Bronchial epithelial cell (primary cell): ENCODE measurements around the gene DENND1B. TPM values are rescaled to one million over a fixed set of nuclear protein-coding genes. Genes with fewer than 3 reads are reported as not detected.
A peak's percentile ranks its signal among the peaks of the same experiment; 100 is the strongest.

Source experiments
- DNase-seq: peaks from one replicate; pipeline ENCODE4 v3.0.0-alpha.2; 2010; ENCODE audit warnings: low read depth
- FAIRE-seq: peaks from 2 replicates; lab custom pipeline; 2011; peaks lifted over from hg19 to GRCh38; lab: Jason Lieb, UNC
- H3K27me3 ChIP-seq: 2 replicates; pipeline ENCODE4 v1.5.1; 2011; ENCODE audit warnings: low read length; ENCODE audit not compliant: control insufficient read depth, insufficient read depth
- H3K36me3 ChIP-seq: 2 replicates; pipeline ENCODE4 v1.5.1; 2011; ENCODE audit warnings: low read length; ENCODE audit not compliant: control insufficient read depth, insufficient read depth
- H3K4me3 ChIP-seq: 2 replicates; pipeline ENCODE4 v1.5.1; 2011; ENCODE audit warnings: mild to moderate bottlenecking, low read depth, low read length, control low read depth
- total RNA-seq: library from RNA; depleted of rRNA; stranded (reverse); fragments of >200 nt; gene quantifications from 2 replicates; pipeline ENCODE4 v1.2.1, GENCODE V29; 2014
- TF ChIP-seq, protein P1 (sequence below): IDR thresholded peaks from 2 replicates; pipeline ENCODE4 v1.5.1; 2011; ENCODE audit warnings: mild to moderate bottlenecking, moderate library complexity, low read length, control low read depth, inconsistent platforms; ENCODE audit not compliant: insufficient read depth, severe bottlenecking

The DENND1B gene
- total RNA-seq, 1 donor from 2014 or later, result 15.5 TPM

DNA sequence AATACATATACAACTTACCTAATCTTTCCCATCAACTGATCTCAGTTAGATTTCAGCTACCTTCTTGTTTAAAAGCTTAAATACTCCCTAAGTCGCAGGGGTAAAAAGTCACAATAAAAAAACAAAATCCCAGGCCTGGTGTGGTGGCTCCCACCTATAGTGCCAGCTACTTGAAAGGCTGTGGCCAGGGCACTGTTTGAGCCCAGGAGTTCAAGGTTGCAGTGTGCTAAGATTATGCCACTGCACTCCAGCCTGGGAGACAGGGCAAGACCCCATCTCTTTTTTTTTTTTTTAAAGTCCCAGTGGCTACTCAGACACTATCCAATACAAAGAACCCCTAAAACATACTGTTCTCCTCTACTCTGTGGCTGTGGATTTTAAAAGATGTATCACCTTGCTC lies 228.3 kb downstream of the DENND1B start:
- TF ChIP-seq, protein P1, sequence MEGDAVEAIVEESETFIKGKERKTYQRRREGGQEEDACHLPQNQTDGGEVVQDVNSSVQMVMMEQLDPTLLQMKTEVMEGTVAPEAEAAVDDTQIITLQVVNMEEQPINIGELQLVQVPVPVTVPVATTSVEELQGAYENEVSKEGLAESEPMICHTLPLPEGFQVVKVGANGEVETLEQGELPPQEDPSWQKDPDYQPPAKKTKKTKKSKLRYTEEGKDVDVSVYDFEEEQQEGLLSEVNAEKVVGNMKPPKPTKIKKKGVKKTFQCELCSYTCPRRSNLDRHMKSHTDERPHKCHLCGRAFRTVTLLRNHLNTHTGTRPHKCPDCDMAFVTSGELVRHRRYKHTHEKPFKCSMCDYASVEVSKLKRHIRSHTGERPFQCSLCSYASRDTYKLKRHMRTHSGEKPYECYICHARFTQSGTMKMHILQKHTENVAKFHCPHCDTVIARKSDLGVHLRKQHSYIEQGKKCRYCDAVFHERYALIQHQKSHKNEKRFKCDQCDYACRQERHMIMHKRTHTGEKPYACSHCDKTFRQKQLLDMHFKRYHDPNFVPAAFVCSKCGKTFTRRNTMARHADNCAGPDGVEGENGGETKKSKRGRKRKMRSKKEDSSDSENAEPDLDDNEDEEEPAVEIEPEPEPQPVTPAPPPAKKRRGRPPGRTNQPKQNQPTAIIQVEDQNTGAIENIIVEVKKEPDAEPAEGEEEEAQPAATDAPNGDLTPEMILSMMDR, result no peak
- FAIRE-seq (no peak), DNase-seq (no peak)
- no peak overlapping the region for H3K4me3 ChIP-seq
- no peaks in the 10 kb centered on the region for H3K27me3 ChIP-seq
- no peaks in the 10 kb centered on the region for H3K36me3 ChIP-seq

DNA sequence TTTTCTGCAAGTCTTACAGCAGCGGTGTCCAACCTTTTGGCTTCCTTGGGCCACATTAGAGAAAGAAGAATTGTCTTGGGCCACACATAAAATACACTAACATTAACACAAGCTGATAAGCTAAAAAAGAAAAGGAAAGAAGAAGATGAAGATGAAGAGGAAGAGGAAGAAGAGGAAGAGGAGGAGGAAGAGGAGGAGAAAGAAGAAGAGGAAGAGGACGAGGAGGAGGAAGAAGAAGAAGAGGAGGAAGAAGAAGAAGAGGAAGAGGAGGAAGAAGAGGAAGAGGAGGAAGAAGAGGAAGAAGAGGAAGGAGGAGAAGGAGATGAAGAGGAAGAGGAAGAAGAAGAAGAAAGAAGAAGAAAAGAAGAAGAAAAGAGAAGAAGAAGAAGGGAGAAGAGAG lies 230.7 kb downstream of the DENND1B start:
- TF ChIP-seq, protein P1, result no peak
- no peak overlapping the region for H3K4me3 ChIP-seq
- H3K27me3 ChIP-seq, result no peaks in the 10 kb centered on the region
- FAIRE-seq (no peak), DNase-seq (no peak)
- H3K36me3 ChIP-seq, result no peaks in the 10 kb centered on the region

DNA sequence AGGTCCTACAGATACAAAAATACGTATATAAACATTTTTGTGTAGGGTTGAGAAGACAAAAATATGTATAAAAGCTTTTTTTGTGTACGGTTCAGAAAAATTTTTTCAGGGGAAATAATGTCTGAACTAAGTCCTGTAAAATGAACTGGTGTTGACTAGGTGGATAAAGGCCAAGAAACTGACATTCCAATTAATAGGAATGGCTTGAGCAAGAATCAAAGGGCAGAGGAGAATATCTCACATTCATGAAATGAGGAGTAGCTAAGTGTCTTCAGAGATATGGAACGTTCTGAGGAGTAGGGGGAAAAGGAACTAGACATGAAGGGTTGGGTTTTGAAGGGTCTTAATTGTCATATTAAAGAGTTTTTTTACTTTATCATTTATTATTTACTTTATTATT lies 231.2 kb downstream of the DENND1B start:
- no peak overlapping the region for H3K4me3 ChIP-seq
- no peak for FAIRE-seq

DNA sequence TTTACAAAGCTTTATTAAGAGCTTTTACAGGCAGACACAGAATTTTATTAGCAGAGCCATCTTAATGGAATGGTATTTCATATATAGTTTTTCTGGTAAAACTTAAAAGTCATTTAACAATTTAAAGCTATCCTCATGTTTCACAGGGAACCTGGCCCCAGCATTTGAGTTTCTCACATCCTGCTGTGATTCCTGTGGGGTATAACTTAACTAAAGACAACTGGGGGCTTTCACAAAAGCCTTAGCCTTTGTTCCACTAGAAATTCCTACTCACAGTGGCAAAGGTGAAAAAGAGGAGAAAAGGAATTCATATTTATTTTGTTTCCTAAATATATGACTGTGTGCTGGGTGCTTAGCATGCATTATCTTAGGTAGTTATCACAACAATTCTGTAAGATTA lies 233.9 kb downstream of the DENND1B start:
- Histone ChIP-seq H3K4me3 (no peak overlapping the region), H3K27me3 (no peaks in the 10 kb centered on the region), H3K36me3 (no peaks in the 10 kb centered on the region)
- TF ChIP-seq, protein P1, result no peak
- FAIRE-seq (no peak), DNase-seq (no peak)

More for the DNA sequence above, 231.2 kb downstream of the DENND1B start:
- TF ChIP-seq, protein P1, result no peak
- no peak for DNase-seq
- Histone ChIP-seq H3K36me3 (no peaks in the 10 kb centered on the region), H3K27me3 (no peaks in the 10 kb centered on the region)

DNA sequence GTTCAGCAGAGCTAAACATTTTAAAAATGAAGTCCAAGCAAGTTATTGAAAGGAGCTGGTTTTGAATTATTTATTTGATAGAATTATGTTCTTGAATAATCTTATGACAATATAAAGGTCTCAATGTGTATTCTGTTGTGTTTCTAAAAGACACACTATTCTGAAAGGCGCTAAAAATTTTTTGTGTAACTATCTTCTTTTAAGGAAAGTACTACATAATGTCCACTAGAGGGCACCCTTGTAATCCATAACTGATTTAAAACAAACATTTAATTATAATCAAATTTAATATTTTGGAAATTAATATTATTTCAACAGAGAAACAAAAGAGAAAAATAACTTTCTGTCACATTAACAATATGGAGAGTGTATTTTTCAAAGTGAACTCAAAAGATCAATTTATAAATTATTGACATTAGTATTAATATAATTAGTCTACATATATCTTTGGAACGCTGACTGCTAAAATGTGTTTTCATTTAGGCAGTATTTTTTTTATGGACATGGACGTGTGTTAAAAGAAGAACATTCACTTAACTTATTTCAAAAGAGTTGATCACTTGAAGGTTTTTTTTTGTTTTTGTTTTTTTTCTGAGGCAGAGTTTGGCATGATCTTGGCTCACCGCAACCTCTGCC lies 248.4 kb downstream of the DENND1B start:
- H3K4me3 ChIP-seq, result no peak overlapping the region
- no peaks in the 10 kb centered on the region for H3K36me3 ChIP-seq
- DNase-seq (peak; percentile 32), FAIRE-seq (no peak)
- no peaks in the 10 kb centered on the region for H3K27me3 ChIP-seq
- TF ChIP-seq, protein P1, result no peak
